GM23338 (cell line): ENCODE measurements around the gene SLX9. TPM values are rescaled to one million over a fixed set of nuclear protein-coding genes. Genes with fewer than 3 reads are reported as not detected.
A peak's percentile ranks its signal among the peaks of the same experiment; 100 is the strongest.

Source experiments
- ATAC-seq: fragments of 200-7000 bp; cut with Tn5 transposase; 3 replicates; pipeline ENCODE4 v1.9.1; 2020
- DNase-seq: peaks from one replicate; pipeline ENCODE4 v3.0.0-alpha.2; 2015; ENCODE audit warnings: low spot score
- H2AFZ ChIP-seq: fragments of 200-600 bp; sonication (generic); 2 replicates; pipeline ENCODE4 v1.8.0; 2016; ENCODE audit warnings: antibody characterized with exemption, mild to moderate bottlenecking, moderate library complexity
- H3F3A ChIP-seq: fragments of 200-600 bp; sonication (generic); replicated peaks from 2 replicates; pipeline ENCODE4 v1.8.0; 2017; ENCODE audit warnings: antibody characterized with exemption, mixed run types, low read depth
- H3K27ac ChIP-seq: fragments of 200-600 bp; sonication (generic); 2 replicates; pipeline ENCODE4 v1.6.1; 2016; ENCODE audit warnings: low read depth
- H3K27me3 ChIP-seq: fragments of 200-600 bp; sonication (generic); 2 replicates; pipeline ENCODE4 v1.8.0; 2016; ENCODE audit warnings: mild to moderate bottlenecking, mixed run types, moderate library complexity; ENCODE audit not compliant: insufficient read depth
- H3K36me3 ChIP-seq: fragments of 200-600 bp; sonication (generic); 2 replicates; pipeline ENCODE4 v1.8.0; 2016; ENCODE audit warnings: mild to moderate bottlenecking; ENCODE audit not compliant: insufficient read depth
- H3K4me1 ChIP-seq: fragments of 200-600 bp; sonication (generic); 2 replicates; pipeline ENCODE4 v1.8.0; 2016; ENCODE audit warnings: mild to moderate bottlenecking, moderate library complexity; ENCODE audit not compliant: insufficient read depth
- H3K4me2 ChIP-seq: fragments of 200-600 bp; sonication (generic); 2 replicates; pipeline ENCODE4 v1.7.1; 2017; ENCODE audit warnings: mixed run types
- H3K4me3 ChIP-seq: fragments of 200-600 bp; sonication (generic); 2 replicates; pipeline ENCODE4 v1.6.1; 2016; ENCODE audit warnings: mixed run types
- H3K79me2 ChIP-seq: fragments of 200-600 bp; sonication (generic); replicated peaks from 2 replicates; pipeline ENCODE4 v1.8.0; 2017; ENCODE audit warnings: mild to moderate bottlenecking; ENCODE audit not compliant: insufficient read depth
- H3K9me2 ChIP-seq: fragments of 200-600 bp; sonication (generic); 2 replicates; pipeline ENCODE4 v1.8.0; 2017; ENCODE audit not compliant: insufficient read depth
- H4K20me1 ChIP-seq: fragments of 200-600 bp; sonication (generic); replicated peaks from 2 replicates; pipeline ENCODE4 v1.8.0; 2017; ENCODE audit warnings: mild to moderate bottlenecking; ENCODE audit not compliant: insufficient read depth
- H3K27ac Mint-ChIP-seq: 2 replicates; pipeline ENCODE4 v1.8.0; 2020; ENCODE audit warnings: inconsistent platforms, mild to moderate bottlenecking, moderate library complexity, mixed read lengths
- H3K27me3 Mint-ChIP-seq: 3 replicates; pipeline ENCODE4 v1.8.0; 2022; ENCODE audit warnings: low read depth, mild to moderate bottlenecking, moderate library complexity, mixed read lengths, inconsistent platforms; ENCODE audit not compliant: insufficient read depth, poor library complexity
- H3K36me3 Mint-ChIP-seq: 3 replicates; pipeline ENCODE4 v1.8.0; 2021; ENCODE audit warnings: low read depth, mild to moderate bottlenecking, inconsistent platforms, moderate library complexity, mixed read lengths
- H3K4me1 Mint-ChIP-seq: 3 replicates; pipeline ENCODE4 v1.8.0; 2020; ENCODE audit warnings: mild to moderate bottlenecking, inconsistent platforms, mixed read lengths
- H3K4me3 Mint-ChIP-seq: 3 replicates; pipeline ENCODE4 v1.8.0; 2021; ENCODE audit warnings: moderate library complexity, mild to moderate bottlenecking, inconsistent platforms, mixed read lengths
- H3K9me3 Mint-ChIP-seq: 3 replicates; pipeline ENCODE4 v1.8.0; 2020; ENCODE audit warnings: moderate library complexity, mild to moderate bottlenecking, inconsistent platforms, mixed read lengths
- EZH2 ChIP-seq: fragments of 200-600 bp; sonication (generic); IDR thresholded peaks from one replicate; pipeline ENCODE4 v1.8.0; 2017; ENCODE audit warnings: antibody characterized with exemption, mild to moderate bottlenecking, low read depth; ENCODE audit not compliant: unreplicated experiment
- polyA plus RNA-seq: library from polyadenylated mRNA; unstranded; fragments of >200 nt; fragmentation: Nextera tagmentation; extraction: Ambion mirVana; gene quantifications from 2 replicates; pipeline ENCODE4 v1.2.1, GENCODE V29; 2016
- total RNA-seq: library from RNA; depleted of rRNA; stranded (reverse); fragments of >200 nt; shearing (Covaris generic); gene quantifications from 2 replicates; pipeline ENCODE4 v1.2.3, GENCODE V29; 2014
- TF ChIP-seq, protein P1 (sequence below): fragments of 250-450 bp; sonication (Bioruptor Pico); IDR thresholded peaks from 2 replicates; pipeline ENCODE4 v1.5.0; 2020; ENCODE audit warnings: mild to moderate bottlenecking, moderate library complexity

The SLX9 gene
- total and polyA plus RNA-seq, 2 experiments from 2014 or later: 41.5 to 46.9 TPM

DNA sequence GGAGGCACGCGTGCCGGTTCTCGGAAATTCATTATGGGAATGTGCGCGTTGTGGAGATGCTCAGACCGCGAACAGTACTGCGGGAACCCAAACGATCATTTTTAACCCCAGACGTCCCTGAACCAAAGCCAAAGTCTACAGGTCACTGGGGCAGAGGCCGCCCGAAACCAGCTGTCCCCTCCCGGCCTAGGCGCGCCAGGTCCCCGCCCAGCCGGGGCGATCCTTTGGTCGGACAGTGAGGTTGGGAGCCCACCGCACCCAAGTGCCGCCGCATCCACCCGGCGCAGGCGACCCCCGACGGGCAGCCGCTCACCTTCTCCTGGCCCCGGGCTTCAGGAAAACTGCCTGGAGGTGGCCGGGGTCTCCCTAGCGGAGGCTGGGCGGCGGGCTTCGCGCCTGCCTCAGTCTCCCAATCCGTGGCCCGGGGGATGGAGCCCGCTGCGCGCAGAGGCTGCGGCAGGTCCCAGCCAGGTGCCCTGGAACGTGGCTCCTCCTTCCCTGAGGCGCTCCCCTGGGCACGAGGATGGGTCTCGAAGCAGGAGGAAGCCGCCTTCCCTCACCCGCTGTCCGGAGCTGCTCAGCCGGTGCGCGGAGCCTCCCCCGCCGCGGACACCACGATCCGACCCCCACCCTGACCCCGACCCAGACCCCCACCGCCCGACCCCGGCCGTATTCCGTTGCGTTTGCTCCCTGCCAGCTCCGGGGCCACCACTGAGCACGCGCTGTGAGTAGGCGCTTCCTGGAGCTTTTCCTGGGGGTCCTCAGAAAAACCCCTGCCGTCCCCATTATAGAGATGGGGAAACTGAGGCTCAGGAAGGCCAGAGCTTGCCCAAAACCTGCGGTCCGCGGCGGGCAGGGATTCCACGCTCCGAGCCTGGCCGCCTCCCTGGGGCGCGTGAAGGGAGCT lies 8.1 kb upstream of the SLX9 start:
- H3K4me1 ChIP-seq: peaks cover 28% of the 10 kb centered on the region
- H3K4me3 Mint-ChIP-seq: peak overlapping the region; percentile 70
- H3K4me3 ChIP-seq: peak overlapping the region; percentile 61
- peak overlapping the region; percentile 92 for H2AFZ ChIP-seq
- H3K27ac Mint-ChIP-seq: no peak overlapping the region
- no peaks in the 10 kb centered on the region for H3K9me3 Mint-ChIP-seq
- H4K20me1 ChIP-seq: no peaks in the 10 kb centered on the region
- peaks cover 82% of the 10 kb centered on the region for H3K27me3 ChIP-seq
- TF ChIP-seq, protein P1, sequence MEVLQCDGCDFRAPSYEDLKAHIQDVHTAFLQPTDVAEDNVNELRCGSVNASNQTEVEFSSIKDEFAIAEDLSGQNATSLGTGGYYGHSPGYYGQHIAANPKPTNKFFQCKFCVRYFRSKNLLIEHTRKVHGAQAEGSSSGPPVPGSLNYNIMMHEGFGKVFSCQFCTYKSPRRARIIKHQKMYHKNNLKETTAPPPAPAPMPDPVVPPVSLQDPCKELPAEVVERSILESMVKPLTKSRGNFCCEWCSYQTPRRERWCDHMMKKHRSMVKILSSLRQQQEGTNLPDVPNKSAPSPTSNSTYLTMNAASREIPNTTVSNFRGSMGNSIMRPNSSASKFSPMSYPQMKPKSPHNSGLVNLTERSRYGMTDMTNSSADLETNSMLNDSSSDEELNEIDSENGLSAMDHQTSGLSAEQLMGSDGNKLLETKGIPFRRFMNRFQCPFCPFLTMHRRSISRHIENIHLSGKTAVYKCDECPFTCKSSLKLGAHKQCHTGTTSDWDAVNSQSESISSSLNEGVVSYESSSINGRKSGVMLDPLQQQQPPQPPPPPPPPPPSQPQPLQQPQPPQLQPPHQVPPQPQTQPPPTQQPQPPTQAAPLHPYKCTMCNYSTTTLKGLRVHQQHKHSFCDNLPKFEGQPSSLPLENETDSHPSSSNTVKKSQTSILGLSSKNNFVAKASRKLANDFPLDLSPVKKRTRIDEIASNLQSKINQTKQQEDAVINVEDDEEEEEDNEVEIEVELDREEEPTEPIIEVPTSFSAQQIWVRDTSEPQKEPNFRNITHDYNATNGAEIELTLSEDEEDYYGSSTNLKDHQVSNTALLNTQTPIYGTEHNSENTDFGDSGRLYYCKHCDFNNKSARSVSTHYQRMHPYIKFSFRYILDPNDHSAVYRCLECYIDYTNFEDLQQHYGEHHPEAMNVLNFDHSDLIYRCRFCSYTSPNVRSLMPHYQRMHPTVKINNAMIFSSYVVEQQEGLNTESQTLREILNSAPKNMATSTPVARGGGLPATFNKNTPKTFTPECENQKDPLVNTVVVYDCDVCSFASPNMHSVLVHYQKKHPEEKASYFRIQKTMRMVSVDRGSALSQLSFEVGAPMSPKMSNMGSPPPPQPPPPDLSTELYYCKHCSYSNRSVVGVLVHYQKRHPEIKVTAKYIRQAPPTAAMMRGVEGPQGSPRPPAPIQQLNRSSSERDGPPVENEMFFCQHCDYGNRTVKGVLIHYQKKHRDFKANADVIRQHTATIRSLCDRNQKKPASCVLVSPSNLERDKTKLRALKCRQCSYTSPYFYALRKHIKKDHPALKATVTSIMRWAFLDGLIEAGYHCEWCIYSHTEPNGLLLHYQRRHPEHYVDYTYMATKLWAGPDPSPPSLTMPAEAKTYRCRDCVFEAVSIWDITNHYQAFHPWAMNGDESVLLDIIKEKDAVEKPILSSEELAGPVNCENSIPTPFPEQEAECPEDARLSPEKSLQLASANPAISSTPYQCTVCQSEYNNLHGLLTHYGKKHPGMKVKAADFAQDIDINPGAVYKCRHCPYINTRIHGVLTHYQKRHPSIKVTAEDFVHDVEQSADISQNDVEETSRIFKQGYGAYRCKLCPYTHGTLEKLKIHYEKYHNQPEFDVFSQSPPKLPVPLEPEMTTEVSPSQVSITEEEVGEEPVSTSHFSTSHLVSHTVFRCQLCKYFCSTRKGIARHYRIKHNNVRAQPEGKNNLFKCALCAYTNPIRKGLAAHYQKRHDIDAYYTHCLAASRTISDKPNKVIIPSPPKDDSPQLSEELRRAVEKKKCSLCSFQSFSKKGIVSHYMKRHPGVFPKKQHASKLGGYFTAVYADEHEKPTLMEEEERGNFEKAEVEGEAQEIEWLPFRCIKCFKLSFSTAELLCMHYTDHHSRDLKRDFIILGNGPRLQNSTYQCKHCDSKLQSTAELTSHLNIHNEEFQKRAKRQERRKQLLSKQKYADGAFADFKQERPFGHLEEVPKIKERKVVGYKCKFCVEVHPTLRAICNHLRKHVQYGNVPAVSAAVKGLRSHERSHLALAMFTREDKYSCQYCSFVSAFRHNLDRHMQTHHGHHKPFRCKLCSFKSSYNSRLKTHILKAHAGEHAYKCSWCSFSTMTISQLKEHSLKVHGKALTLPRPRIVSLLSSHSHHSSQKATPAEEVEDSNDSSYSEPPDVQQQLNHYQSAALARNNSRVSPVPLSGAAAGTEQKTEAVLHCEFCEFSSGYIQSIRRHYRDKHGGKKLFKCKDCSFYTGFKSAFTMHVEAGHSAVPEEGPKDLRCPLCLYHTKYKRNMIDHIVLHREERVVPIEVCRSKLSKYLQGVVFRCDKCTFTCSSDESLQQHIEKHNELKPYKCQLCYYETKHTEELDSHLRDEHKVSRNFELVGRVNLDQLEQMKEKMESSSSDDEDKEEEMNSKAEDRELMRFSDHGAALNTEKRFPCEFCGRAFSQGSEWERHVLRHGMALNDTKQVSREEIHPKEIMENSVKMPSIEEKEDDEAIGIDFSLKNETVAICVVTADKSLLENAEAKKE (CRISPR knock-in tag): no peak
- TF ChIP-seq EZH2: peak; percentile 86
- H3K36me3 Mint-ChIP-seq: no peaks in the 10 kb centered on the region
- H3K79me2 ChIP-seq: no peaks in the 10 kb centered on the region
- H3K36me3 ChIP-seq: no peaks in the 10 kb centered on the region
- peaks cover 76% of the 10 kb centered on the region for H3K27me3 Mint-ChIP-seq
- DNase-seq: no peak
- ATAC-seq: peak; percentile 29
- H3K4me2 ChIP-seq: peak overlapping the region; percentile 90
- H3K4me1 Mint-ChIP-seq: peaks cover 39% of the 10 kb centered on the region
- no peaks in the 10 kb centered on the region; the same call in 1 of the 2 replicates for H3F3A ChIP-seq
- no peaks in the 10 kb centered on the region for H3K9me2 ChIP-seq
- H3K27ac ChIP-seq: no peak overlapping the region
